Subcutaneous abdominal adipose tissue (tissue), 5 donors: ENCODE measurements around the gene CDNF.

Source experiments
- H3K27ac ChIP-seq: one replicate; pipeline ENCODE4 v1.7.0; 2013; ENCODE audit warnings: low read depth, mild to moderate bottlenecking, inconsistent platforms, low read length, moderate library complexity
- H3K27me3 ChIP-seq, 5 donors: one replicate each; pipeline ENCODE4 v1.7.0; 2013; ENCODE audit warnings: low read length in 5 of 5, inconsistent platforms in 1 of 5; ENCODE audit not compliant: control insufficient read depth in 5 of 5, insufficient read depth in 4 of 5
- H3K36me3 ChIP-seq, 5 donors: one replicate each; pipeline ENCODE4 v1.7.0; 2013; ENCODE audit warnings: low read length in 5 of 5; ENCODE audit not compliant: control insufficient read depth in 5 of 5, insufficient read depth in 5 of 5
- H3K4me1 ChIP-seq, 5 donors: one replicate each; pipeline ENCODE4 v1.7.0; 2013; ENCODE audit warnings: low read length in 5 of 5, mild to moderate bottlenecking in 3 of 5, moderate library complexity in 1 of 5; ENCODE audit not compliant: control insufficient read depth in 5 of 5, insufficient read depth in 5 of 5
- H3K4me3 ChIP-seq, 5 donors: one replicate each; pipeline ENCODE4 v1.7.0; 2013; ENCODE audit warnings: low read length in 5 of 5, low read depth in 1 of 5
- H3K9ac ChIP-seq, 5 donors: one replicate each; pipeline ENCODE4 v1.7.0; 2013; ENCODE audit warnings: low read length in 5 of 5, mild to moderate bottlenecking in 4 of 5, moderate library complexity in 3 of 5
- H3K9me3 ChIP-seq, 5 donors: one replicate each; pipeline ENCODE4 v1.7.0; 2013; ENCODE audit warnings: low read length in 5 of 5; ENCODE audit not compliant: control insufficient read depth in 5 of 5
- donor health status: healthy.
- donor health status: healthy.
- donor health status: healthy.
- donor health status: healthy.
- donor health status: healthy.

Gene CDNF

DNA sequence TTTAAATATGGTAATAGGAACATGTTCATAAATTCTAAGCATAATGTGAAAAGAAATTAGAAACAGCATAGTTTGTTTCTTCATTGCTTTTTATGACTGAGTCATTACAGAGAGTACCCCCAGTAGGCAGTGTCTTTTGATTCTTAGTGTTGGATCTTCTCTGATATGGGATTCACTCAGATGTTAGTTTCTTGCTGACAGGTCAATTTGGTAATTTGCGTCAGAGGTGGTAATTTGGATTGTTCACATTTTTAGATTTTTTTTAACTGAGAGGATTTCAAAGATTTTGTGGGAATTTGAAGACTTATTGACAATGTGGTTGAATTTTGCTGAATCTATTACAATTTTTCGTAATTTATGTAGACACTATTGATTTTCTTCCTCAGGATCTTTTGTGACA is 2.3 kb upstream of the CDNF start:
- no peak overlapping the region for H3K27ac ChIP-seq
- H3K4me1 ChIP-seq = peaks cover 9 to 26% (median 23%) of the 10 kb centered on the region in 5 donors
- H3K9ac ChIP-seq = no peak overlapping the region
- H3K27me3 ChIP-seq = no peaks in the 10 kb centered on the region
- H3K36me3 ChIP-seq = peaks cover 26 to 44% (median 35%) of the 10 kb centered on the region in 5 donors
- H3K4me3 ChIP-seq = no peak overlapping the region
- no peaks in the 10 kb centered on the region for H3K9me3 ChIP-seq

DNA sequence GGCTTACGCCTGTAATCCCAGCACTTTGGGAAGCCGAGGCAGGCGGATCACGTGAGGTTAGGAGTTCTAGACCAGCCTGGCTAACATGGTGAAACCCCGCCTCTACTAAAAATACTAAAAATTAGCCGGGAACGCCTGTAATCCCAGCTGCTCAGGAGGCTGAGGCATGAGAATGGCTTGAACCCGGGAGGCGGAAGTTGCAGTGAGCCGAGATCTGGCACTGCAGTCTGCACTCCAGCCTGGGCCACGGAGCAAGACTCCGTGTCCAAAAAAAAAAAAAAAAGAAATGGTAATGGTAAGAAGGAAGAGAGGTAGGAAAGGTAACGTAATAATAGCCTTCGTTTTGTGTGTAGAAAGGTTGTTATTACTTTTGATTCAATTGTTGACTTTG is 1.5 kb upstream of the CDNF start:
- peak overlapping the region; percentile 82 to 99 (median 94) for H3K9ac ChIP-seq
- peak overlapping the region; percentile 94 for H3K27ac ChIP-seq
- peak overlapping the region; percentile 79 to 98 (median 95) for H3K4me3 ChIP-seq
- H3K27me3 ChIP-seq = no peaks in the 10 kb centered on the region
- peaks cover 21 to 39% (median 31%) of the 10 kb centered on the region in 5 donors for H3K36me3 ChIP-seq
- no peaks in the 10 kb centered on the region for H3K9me3 ChIP-seq
- H3K4me1 ChIP-seq = peaks cover 9 to 26% (median 23%) of the 10 kb centered on the region in 5 donors

DNA sequence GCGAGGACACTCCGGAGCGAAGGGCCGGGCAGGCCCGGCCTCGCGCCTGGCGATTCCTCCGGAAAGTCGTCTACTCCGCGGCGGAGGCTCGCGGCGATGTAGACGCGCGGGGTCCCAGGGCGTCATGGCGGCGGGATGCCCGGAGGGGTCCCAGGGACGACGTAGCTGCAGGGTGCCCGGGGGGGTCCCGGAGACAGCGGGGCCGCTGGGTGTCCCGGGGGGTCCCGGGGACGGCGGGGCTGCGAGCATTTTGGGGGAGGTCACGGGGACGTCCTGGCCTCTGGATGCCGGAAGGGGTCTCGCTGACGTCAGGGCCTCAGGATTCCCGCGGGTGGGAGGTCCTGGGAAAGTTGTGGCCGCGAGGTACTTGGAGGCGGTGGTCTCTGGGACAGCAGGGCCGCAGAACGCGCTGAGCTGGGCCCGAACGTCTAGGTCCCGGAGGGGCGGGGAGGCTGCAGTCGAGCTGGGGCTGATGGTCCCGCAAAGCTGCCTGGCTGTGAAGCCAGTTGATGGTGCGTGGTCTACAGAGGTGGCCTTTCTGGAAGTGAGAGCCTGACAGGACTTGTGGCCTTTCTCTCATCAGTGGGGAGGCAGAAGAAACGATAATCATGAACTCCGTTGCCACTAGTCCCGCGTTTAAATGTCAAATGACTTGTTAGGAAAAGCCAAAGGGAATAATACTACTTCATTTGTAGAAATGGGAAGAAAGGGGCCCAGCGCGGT is 906 bp upstream of the CDNF start:
- Histone ChIP-seq H3K27me3 (no peaks in the 10 kb centered on the region), H3K36me3 (peaks cover 15 to 34% (median 25%) of the 10 kb centered on the region in 5 donors), H3K4me3 (peak overlapping the region; percentile 79 to 98 (median 95)), H3K27ac (peak overlapping the region; percentile 94), H3K4me1 (peaks cover 9 to 26% (median 23%) of the 10 kb centered on the region in 5 donors), H3K9me3 (no peaks in the 10 kb centered on the region), H3K9ac (peak overlapping the region; percentile 87 to 99 (median 94))

DNA sequence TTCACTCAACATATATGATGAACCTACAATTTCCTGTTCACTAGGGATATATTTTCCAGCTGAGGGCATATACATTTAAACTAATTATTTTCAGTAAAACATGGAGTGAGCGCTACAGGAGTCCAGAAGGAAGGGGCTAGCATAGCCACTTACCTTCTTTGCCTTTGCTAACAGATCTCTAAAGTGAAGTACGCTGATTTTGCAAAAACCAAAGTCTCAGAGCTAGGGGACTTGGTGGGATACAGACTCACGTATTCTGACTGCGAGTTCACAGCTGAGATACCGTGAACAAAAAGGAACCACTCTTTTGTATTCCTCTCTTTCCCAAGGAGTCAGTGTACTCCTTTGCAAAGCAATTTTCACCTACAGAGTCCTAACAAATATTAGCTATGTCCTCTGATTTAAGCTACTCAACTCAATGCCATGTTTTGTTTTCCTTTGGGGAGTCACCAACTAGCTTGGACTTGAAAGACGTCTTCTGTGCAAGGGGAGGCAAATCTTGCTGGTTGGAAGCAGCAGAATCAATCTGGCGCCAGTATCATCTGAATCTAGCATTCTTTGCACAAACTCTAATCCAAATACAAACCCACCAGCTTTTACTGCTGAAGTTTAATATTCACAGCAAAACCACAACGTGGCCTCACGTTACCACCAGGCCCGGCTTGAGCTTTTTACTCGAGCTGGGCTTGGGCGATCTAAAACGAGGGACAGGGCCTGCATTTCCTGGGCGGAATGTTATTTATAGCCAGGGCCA is 657 bp downstream of the CDNF start:
- peaks cover 9 to 24% (median 11%) of the 10 kb centered on the region in 5 donors for H3K36me3 ChIP-seq
- H3K27ac ChIP-seq = peak overlapping the region; percentile 94
- peak overlapping the region; percentile 78 to 98 (median 95) for H3K4me3 ChIP-seq
- no peaks in the 10 kb centered on the region for H3K27me3 ChIP-seq
- H3K9ac ChIP-seq = peak overlapping the region; percentile 87 to 90 (median 89)
- H3K4me1 ChIP-seq = peaks cover 9 to 26% (median 23%) of the 10 kb centered on the region in 5 donors
- no peaks in the 10 kb centered on the region for H3K9me3 ChIP-seq

DNA sequence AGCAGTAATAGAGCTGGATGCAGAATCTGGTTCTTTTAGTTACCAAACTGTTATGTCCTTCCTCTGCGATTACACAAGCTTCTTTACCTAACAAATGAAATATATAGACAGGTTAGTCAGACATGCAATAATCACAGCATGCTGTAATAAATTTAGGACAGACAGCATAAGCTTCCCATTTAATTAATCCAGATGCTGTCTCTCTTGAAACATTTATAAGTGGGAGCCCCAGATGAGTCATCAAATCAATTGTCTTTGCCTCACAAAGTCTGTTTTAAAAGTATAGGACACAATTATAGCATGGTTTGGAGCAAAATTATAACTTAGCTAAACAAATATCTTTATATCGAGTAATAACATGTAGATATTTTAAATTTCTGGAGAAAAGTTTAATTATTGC is 1.6 kb downstream of the CDNF start:
- peaks cover 0 to 14% (median 3%) of the 10 kb centered on the region in 5 donors for H3K36me3 ChIP-seq
- no peaks in the 10 kb centered on the region for H3K27me3 ChIP-seq
- H3K4me1 ChIP-seq = peaks cover 9 to 26% (median 23%) of the 10 kb centered on the region in 5 donors
- no peak overlapping the region for H3K9ac ChIP-seq
- H3K27ac ChIP-seq = no peak overlapping the region
- no peaks in the 10 kb centered on the region for H3K9me3 ChIP-seq
- H3K4me3 ChIP-seq = no peak overlapping the region

DNA sequence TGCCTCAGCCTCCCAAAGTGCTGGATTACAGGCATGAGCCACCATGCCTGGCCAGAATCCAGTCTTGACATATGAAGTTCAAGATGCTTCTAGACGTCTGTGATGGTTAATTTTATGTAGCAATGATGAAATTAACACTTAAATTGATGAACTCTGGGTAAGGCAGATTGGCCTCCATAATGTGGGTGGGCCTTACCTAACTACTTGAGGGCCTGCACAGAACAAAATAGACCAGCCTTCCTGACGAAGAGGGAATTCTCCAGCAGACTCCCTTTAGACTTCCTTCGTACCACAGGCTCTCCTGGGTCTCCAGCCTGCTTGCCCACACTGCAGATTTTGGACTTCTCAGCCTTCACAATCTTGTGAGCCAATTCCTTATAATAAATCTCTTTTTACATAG is 4.7 kb downstream of the CDNF start:
- Histone ChIP-seq H3K4me3 (no peak overlapping the region), H3K27me3 (no peaks in the 10 kb centered on the region), H3K27ac (no peak overlapping the region), H3K36me3 (peaks cover 0 to 6% (median 0%) of the 10 kb centered on the region in 5 donors), H3K9me3 (no peaks in the 10 kb centered on the region), H3K9ac (no peak overlapping the region), H3K4me1 (peaks cover 8 to 13% (median 12%) of the 10 kb centered on the region in 5 donors)

DNA sequence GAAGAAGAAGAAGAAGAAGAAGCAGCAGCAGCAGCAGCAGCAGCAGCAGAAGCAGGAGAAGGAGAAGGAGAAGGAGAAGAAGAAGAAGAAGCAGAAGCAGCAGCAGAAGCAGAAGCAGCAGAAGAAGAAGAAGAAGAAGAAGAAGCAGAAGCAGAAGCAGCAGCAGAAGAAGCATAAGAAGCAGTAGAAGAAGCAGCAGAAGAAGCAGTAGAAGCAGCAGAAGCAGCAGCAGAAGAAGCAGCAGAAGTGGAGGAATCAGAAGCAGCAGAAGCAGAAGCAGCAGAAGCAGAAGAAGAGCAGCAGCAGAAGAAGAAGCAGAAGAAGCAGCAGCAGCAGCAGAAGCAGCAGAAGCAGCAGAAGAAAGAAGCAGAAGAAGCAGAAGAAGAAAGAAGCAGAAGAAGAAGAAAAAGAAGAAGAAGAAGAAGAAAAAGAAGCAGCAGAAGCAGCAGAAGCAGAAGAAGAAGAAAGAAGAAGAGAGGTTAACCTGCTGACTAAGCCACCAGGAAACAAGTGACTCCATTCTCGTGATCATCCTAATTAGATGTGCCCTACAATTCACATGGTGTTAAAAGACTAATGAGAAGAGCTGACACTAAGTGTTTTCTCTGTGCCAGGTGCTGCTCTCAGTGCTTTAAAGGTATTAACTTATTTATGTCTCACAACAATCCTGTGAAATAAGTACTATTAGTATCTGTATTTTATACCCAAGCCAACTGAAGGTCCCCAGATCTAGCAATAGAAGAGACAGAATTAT is 11.6 kb downstream of the CDNF start:
- H3K9me3 ChIP-seq = no peaks in the 10 kb centered on the region
- H3K4me3 ChIP-seq = no peak overlapping the region
- no peaks in the 10 kb centered on the region for H3K36me3 ChIP-seq
- H3K4me1 ChIP-seq = no peaks in the 10 kb centered on the region
- no peaks in the 10 kb centered on the region for H3K27me3 ChIP-seq
- H3K9ac ChIP-seq = no peak overlapping the region
- H3K27ac ChIP-seq = no peak overlapping the region

DNA sequence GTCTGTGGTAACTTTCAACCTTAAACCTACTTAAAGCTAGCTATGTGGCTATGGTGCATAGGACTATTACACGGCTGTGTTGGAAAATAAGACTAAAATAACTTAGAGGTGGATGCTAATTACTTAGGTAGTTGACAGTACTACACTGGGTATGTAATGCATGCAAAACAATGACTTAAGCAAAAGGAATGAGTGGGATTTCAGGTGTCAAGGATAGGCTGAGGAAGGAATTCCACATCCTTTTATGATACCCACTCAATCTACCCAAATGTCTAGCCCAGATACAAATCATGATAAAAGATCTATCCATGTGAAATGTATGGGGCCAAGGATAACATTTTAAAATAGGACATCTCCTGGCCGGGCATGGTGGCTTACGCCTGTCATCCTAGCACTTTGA is 13.9 kb downstream of the CDNF start:
- Histone ChIP-seq H3K27me3 (no peaks in the 10 kb centered on the region), H3K9ac (no peak overlapping the region), H3K27ac (no peak overlapping the region), H3K36me3 (no peaks in the 10 kb centered on the region), H3K9me3 (no peaks in the 10 kb centered on the region), H3K4me3 (no peak overlapping the region), H3K4me1 (no peaks in the 10 kb centered on the region)

DNA sequence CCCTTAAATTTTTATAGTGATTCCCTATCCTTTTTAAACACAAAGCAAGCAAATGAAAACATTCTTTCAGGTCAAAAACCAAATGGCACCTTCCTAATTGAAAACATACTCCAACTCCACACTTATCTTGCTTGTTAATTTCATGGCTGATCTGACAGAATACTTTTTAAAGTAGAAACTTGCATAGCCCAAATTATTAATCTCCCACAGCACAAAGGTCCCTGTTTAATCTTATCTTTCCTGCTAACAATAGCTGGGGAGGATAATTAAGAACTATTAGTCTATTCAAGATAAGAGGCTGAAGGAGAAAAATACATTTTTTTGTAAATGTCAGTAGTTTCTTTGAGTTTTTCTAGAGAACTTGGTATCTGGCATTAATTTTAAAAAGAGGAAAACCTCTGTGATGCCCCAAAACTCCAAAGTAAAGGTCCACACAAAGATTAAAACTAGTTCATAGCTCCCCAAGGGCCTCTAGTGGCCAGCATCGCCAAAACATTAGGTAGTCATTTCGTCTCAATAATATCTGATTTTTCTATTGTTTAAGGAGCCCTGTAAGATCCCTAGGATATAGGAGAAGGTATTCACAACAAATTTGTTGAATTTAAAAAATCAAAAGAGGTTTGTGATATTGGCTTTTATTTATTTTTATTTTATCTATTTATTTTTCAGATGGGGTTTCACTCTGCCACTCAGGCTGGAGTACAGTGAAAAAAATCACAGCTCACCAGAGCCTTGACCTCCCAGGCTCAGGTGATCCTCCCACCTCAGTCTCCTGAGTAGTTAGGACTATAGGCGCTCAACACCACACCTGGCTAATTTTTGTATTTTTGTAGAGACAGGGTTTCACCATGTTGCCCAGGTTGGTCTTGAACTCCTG is 14.7 kb downstream of the CDNF start:
- no peaks in the 10 kb centered on the region for H3K27me3 ChIP-seq
- no peaks in the 10 kb centered on the region for H3K4me1 ChIP-seq
- H3K27ac ChIP-seq = no peak overlapping the region
- no peak overlapping the region for H3K9ac ChIP-seq
- H3K36me3 ChIP-seq = no peaks in the 10 kb centered on the region
- no peaks in the 10 kb centered on the region for H3K9me3 ChIP-seq
- no peak overlapping the region for H3K4me3 ChIP-seq
